Stomach smooth muscle (tissue), 2 donors: ENCODE data around the gene COX19.

Source experiments
- H3K27ac ChIP-seq: one replicate; pipeline ENCODE4 v1.7.0; 2013; ENCODE audit warnings: mild to moderate bottlenecking, low read length, inconsistent platforms
- H3K27me3 ChIP-seq, 2 donors: one replicate each; pipeline ENCODE4 v1.7.0; 2013; ENCODE audit warnings: low read length in 2 of 2; ENCODE audit not compliant: insufficient read depth in 2 of 2, control insufficient read depth in 1 of 2
- H3K36me3 ChIP-seq, 2 donors: one replicate each; pipeline ENCODE4 v1.7.0; 2013; ENCODE audit warnings: low read length in 2 of 2; ENCODE audit not compliant: control insufficient read depth in 2 of 2, insufficient read depth in 2 of 2
- H3K4me1 ChIP-seq: one replicate; pipeline ENCODE4 v1.7.0; 2013; ENCODE audit warnings: low read length; ENCODE audit not compliant: control insufficient read depth, insufficient read depth
- H3K4me3 ChIP-seq, 2 donors: one replicate each; pipeline ENCODE4 v1.7.0; 2013; ENCODE audit warnings: low read length in 2 of 2
- H3K9ac ChIP-seq, 2 donors: one replicate each; pipeline ENCODE4 v1.7.0; 2013; ENCODE audit warnings: low read length in 2 of 2, mild to moderate bottlenecking in 1 of 2
- H3K9me3 ChIP-seq, 2 donors: one replicate each; pipeline ENCODE4 v1.7.0; 2013; ENCODE audit warnings: low read length in 2 of 2; ENCODE audit not compliant: control insufficient read depth in 2 of 2
- donor health status: healthy.
- donor health status: Pancreatic carcinoma.

COX19 gene, protein sequence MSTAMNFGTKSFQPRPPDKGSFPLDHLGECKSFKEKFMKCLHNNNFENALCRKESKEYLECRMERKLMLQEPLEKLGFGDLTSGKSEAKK

GRCh38 chr7:974820-975681 is at the start of gene COX19:
TSS of gene COX19 (minus strand) at chr7:975549. CDS start at chr7:975509, 40 bp downstream.
- peaks cover 19 to 21% of the 10 kb centered on the region in 2 donors for H3K36me3 ChIP-seq
- H3K27me3 ChIP-seq, result no peaks in the 10 kb centered on the region
- H3K9me3 ChIP-seq, result no peaks in the 10 kb centered on the region
- H3K27ac ChIP-seq, result peak within 1 kb of the TSS; percentile 82
- peak within 1 kb of the TSS; percentile 71 to 86 for H3K9ac ChIP-seq
- H3K4me3 ChIP-seq, result peak within 1 kb of the TSS; percentile 82 to 90
- peaks cover 26% of the 10 kb centered on the region for H3K4me1 ChIP-seq

DNA sequence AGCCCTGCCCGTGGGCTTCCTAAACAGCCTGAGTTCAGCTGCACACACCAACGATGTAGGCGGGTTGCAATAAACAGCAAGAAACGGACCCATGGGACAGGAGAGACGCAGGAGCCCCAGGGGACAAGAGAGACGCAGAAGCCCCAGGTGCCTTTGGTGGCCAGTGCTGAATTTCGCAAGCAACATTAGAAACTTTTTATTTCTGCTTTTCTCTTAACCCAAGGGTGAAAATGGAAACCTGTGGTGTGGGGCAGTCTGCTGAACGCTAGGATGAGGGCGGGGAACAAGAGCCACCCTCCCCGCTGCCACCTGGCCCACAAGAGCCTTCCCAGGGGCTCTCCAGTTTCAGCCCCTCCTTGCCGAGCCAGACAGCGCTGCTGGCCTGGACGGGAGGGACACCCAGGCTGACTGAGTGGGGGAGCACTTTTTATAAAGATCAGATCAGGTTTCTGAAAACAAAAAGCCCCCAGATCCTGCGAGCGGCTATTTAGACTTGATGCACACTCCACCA is 49.0 kb upstream of the COX19 start:
- H3K4me1 ChIP-seq, result peaks cover 28% of the 10 kb centered on the region

GRCh38 chr7:1022801-1023465 is 47.6 kb upstream of the COX19 start:
- Histone ChIP-seq H3K27ac (no peak overlapping the region), H3K4me1 (peaks cover 18% of the 10 kb centered on the region), H3K9me3 (no peaks in the 10 kb centered on the region), H3K9ac (no peak overlapping the region), H3K36me3 (peaks cover 7 to 21% of the 10 kb centered on the region in 2 donors), H3K27me3 (no peaks in the 10 kb centered on the region), H3K4me3 (no peak overlapping the region)

More for the DNA sequence above, 49.0 kb upstream of the COX19 start:
- Histone ChIP-seq H3K9ac (no peak overlapping the region), H3K27ac (no peak overlapping the region), H3K4me3 (no peak overlapping the region), H3K27me3 (no peaks in the 10 kb centered on the region), H3K36me3 (peaks cover 5 to 15% of the 10 kb centered on the region in 2 donors), H3K9me3 (no peaks in the 10 kb centered on the region)

GRCh38 chr7:1022356-1022755 is 47.0 kb upstream of the COX19 start:
- H3K9ac ChIP-seq, result no peak overlapping the region
- no peak overlapping the region for H3K27ac ChIP-seq
- H3K27me3 ChIP-seq, result no peaks in the 10 kb centered on the region
- no peak overlapping the region for H3K4me3 ChIP-seq
- H3K9me3 ChIP-seq, result no peaks in the 10 kb centered on the region
- peaks cover 16% of the 10 kb centered on the region for H3K4me1 ChIP-seq
- peaks cover 8 to 22% of the 10 kb centered on the region in 2 donors for H3K36me3 ChIP-seq

- Histone ChIP-seq H3K9ac (no peak overlapping the region), H3K27ac (no peak overlapping the region), H3K4me1 (peaks cover 12% of the 10 kb centered on the region), H3K4me3 (no peak overlapping the region), H3K9me3 (no peaks in the 10 kb centered on the region), H3K36me3 (peaks cover 8 to 22% of the 10 kb centered on the region in 2 donors), H3K27me3 (no peaks in the 10 kb centered on the region)
These were observed 46.6 kb upstream of the COX19 start for GRCh38 chr7:1021931-1022330.

DNA sequence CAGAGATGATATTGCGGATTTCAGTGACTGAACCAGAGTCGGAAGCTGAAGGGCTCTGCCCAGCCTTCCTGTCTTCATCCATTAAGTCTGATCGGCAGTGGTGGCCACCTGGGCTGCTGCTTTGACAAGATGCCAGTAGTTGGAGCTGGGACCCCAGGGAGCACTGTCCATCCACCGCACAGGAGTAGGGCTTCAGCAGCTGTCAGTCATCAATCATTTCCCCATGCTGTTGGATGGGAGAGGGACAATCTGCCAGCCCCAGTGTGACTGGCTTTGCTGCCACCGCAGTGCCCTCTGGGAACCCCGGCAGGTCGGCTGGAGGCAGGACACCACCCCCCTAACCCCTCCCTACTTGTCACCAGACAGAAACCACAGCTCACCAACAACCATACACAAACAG is 46.0 kb upstream of the COX19 start:
- Histone ChIP-seq H3K4me1 (peaks cover 8% of the 10 kb centered on the region), H3K9me3 (no peaks in the 10 kb centered on the region), H3K27ac (no peak overlapping the region), H3K36me3 (peaks cover 8 to 20% of the 10 kb centered on the region in 2 donors), H3K9ac (no peak overlapping the region), H3K27me3 (no peaks in the 10 kb centered on the region), H3K4me3 (no peak overlapping the region)

- no peaks in the 10 kb centered on the region for H3K9me3 ChIP-seq
- H3K27ac ChIP-seq, result no peak overlapping the region
- H3K36me3 ChIP-seq, result peaks cover 8 to 17% of the 10 kb centered on the region in 2 donors
- H3K9ac ChIP-seq, result no peak overlapping the region
- no peaks in the 10 kb centered on the region for H3K27me3 ChIP-seq
- H3K4me1 ChIP-seq, result peaks cover 4% of the 10 kb centered on the region
- no peak overlapping the region for H3K4me3 ChIP-seq
These were observed 45.5 kb upstream of the COX19 start for GRCh38 chr7:1020849-1021251.

GRCh38 chr7:1019789-1020610 is 44.7 kb upstream of the COX19 start:
- Histone ChIP-seq H3K27me3 (no peaks in the 10 kb centered on the region), H3K4me1 (no peaks in the 10 kb centered on the region), H3K9ac (no peak overlapping the region), H3K27ac (no peak overlapping the region), H3K36me3 (peaks cover 3 to 17% of the 10 kb centered on the region in 2 donors), H3K4me3 (no peak overlapping the region), H3K9me3 (no peaks in the 10 kb centered on the region)

GRCh38 chr7:1019255-1019785 is 44.0 kb upstream of the COX19 start:
- Histone ChIP-seq H3K4me1 (no peaks in the 10 kb centered on the region), H3K9ac (no peak overlapping the region)

DNA sequence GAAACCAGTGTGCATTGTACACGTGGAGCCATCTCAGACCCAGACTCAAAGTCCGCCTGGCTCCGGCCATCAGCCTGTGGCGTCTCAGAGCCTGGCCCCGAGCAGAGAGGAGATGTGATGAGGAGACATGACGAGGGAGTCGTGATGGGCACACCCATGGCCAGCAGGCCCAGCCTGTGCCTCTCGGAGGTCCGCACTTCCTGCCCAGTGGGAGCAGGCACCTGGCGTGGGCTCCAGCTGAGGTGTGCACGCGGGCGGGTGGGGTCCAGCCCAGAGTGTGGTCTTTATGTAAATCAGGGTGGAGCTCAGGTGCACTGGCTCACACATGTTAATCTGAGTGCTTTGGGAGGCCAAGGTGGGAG is 43.0 kb upstream of the COX19 start:
- Histone ChIP-seq H3K27me3 (no peaks in the 10 kb centered on the region), H3K4me1 (no peaks in the 10 kb centered on the region), H3K36me3 (peaks cover 3 to 15% of the 10 kb centered on the region in 2 donors), H3K9me3 (no peaks in the 10 kb centered on the region), H3K4me3 (no peak overlapping the region), H3K27ac (no peak overlapping the region), H3K9ac (no peak overlapping the region)

More at GRCh38 chr7:1019255-1019785, 44.0 kb upstream of the COX19 start:
- Histone ChIP-seq H3K27me3 (no peaks in the 10 kb centered on the region), H3K36me3 (peaks cover 3 to 17% of the 10 kb centered on the region in 2 donors), H3K4me3 (no peak overlapping the region), H3K27ac (no peak overlapping the region), H3K9me3 (no peaks in the 10 kb centered on the region)
